Skin of body (tissue), 2 donors: Measurements from ENCODE around the gene FARP1. TPM values are rescaled to one million over a fixed set of nuclear protein-coding genes. Genes with fewer than 3 reads are reported as not detected.

Experiments
- DNase-seq: peaks from one replicate; lab custom pipeline; 2025; lab: John Stamatoyannopoulos, UW
- total RNA-seq: library from RNA; depleted of rRNA; stranded (reverse); fragments of >200 nt; gene quantifications from one replicate; pipeline ENCODE4 v1.2.3, GENCODE V29; 2014

FARP1 gene
- total RNA-seq, 1 donor from 2014 or later, result 65.3 TPM

- DNase-seq, result no peak
Measured at GRCh38 chr13:98305670-98306069, 162.8 kb downstream of the FARP1 start.

DNA sequence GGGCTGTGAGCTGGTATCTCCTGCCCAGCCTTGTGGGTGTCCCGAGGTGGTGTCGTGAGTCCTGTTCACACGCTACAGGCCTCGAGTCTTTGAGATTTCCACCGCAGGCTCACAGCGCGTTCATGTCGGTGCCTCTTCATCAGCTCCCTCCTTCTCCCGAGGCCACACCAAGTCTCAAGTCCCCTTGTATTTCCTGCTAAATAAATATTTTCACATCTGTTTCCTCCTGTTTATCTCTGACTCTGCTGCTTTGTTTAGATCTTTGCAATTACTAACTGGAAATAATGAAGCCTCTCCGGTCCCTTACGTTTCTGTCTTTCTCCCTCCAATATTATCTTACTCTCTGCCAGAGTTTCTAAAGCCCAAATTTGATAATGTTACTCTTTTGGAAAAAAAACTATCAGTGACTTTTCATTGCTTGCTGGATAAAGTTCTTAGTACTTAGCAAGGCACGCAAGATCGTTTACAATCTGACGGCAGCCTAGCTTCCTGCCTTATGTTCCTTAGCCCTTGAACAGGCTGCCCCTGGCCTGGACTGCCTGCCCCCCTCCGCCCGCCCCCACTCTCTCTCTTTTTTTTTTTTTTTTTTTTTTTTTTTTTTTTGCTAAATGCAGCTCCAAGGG, 164.7 kb downstream of the FARP1 start:
- DNase-seq, result peak; percentile 56

GRCh38 chr13:98308086-98308911, 165.4 kb downstream of the FARP1 start:
- DNase-seq, result no peak

GRCh38 chr13:98309569-98310335, 166.9 kb downstream of the FARP1 start:
- no peak for DNase-seq

DNA sequence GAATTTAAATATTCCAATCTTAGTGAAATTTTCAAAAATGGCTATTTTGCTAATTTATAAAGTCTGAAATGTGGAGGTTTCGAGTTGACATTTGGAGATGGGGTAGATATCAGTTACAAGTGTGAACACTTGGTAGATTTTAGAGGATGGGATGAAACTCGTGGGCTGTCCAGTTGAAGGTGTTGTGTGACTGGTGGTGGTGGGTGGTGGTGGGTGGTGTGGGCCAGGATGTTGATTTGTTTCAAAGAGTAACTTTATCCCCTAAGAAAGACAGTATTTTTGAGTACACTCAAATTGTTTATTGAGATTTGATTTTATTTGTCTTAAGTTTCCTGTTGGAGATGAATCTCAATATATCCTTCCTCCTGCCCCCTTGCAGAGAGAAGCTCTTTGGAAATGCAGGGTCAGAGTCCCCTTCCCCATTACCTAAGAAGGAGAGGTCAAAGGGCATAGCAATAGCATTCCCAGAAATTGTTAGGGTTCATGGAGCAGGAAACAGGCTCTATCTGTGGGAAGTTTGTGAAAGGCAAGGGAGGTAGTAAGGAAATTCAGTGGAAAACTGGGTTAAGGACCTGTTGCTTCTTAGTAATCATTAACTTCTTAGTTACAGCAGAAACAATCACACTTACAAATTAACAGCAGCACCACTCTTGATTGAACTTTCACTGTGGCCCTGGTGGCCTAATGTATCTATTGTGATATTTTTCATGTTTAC, 167.7 kb downstream of the FARP1 start:
- DNase-seq, result no peak

GRCh38 chr13:98311200-98311548, 168.3 kb downstream of the FARP1 start:
- DNase-seq, result no peak

- DNase-seq, result no peak
Measured at GRCh38 chr13:98312606-98313005, 169.7 kb downstream of the FARP1 start.

DNA sequence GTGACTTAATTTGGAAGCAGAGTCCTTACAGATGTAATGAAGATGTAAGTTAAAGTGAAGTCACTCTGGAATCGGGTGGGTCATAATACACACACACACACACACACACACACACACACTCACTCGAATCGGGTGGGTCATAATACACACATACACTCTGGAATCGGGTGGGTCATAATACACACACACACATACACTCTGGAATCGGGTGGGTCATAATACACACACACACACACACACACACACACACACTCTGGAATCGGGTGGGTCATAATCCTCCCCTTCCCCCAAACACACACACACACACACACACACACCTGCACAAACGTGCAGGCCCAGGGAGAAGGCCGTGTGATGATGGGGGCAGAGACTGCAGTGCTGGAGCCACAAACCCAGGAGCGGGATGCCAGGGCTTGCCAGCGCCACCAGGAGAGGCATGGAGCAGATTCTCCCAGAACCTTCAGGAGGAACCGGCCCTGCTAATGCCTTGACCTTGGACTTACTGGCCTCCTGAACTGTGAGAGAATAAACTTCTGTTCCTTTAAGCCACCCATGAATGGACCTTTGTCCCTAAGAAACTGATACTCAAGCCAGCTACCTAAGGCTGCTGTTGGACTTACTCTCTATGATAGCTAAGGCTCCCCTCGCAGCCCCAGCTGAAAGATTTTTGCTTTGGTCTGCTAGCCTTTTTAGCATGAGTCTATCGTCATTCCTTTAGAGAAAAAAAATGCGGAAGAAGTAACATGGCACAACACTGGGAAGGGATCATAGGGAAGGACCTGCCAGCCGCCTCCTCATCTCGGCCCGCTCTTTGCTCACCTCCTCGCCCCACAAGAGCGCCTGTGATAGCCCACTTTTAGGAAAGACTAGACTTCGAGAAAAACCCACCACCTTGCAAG, 170.4 kb downstream of the FARP1 start:
- no peak for DNase-seq

GRCh38 chr13:98313922-98314292, 171.0 kb downstream of the FARP1 start:
- no peak for DNase-seq

- peak; percentile 35 for DNase-seq
Measured at GRCh38 chr13:98315466-98315865, 172.6 kb downstream of the FARP1 start.

DNA sequence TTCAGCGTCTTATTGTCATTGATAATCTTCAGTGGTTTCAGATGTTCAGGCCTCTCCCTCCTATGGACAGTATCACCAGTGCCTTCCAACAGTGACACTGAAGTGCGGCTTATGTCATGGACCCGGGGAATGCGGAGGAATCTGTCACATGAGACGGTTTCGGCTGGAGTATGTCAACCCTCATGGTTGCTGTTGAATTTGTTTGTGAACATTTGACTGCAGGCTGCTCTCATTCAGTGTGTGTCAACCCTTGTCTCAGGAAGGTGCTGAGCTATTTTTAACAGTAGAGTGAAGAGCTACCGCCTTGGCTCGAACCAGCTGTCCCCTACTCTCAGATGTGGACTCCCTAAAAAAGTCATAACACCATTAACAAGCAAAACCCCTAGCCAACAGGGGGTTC, 173.0 kb downstream of the FARP1 start:
- DNase-seq, result no peak

GRCh38 chr13:98317573-98318171, 174.8 kb downstream of the FARP1 start:
- no peak for DNase-seq

DNA sequence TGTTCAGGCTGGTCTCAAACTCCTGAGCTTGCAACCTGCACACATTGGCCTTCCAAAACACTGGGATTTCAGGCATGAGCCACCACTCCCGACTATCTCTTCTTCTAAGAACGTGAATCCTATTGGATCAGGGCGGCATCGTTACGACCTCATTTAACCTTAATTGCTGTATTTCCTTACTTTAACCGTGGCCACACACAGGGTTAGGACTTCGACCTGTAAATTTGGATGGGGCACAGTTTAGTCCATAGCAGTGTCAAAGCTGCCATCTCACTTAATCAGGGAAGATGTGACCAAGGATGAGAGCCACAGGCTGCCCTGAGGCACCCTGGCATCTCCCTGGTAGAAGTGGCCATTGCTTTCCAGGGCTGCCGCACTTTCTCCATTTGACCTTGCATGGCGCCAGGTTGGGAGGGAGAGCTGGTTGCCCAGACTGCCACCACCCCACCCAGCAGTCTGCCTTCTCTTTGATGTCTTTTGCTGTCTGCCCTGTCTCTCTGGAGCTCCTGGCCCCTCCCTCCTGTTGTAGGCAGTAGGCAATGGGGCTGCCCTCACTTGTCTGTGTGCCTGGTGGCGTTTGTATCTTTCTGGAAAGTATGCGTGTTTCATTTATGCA, 175.5 kb downstream of the FARP1 start:
- DNase-seq, result no peak

- DNase-seq, result no peak
Measured at GRCh38 chr13:98320561-98321105, 177.7 kb downstream of the FARP1 start.

- no peak for DNase-seq
Measured at GRCh38 chr13:98321395-98321794, 178.5 kb downstream of the FARP1 start.

- DNase-seq, result no peak
Measured at GRCh38 chr13:98322091-98322718, 179.3 kb downstream of the FARP1 start.

- no peak for DNase-seq
Measured at GRCh38 chr13:98324105-98324504, 181.2 kb downstream of the FARP1 start.

DNA sequence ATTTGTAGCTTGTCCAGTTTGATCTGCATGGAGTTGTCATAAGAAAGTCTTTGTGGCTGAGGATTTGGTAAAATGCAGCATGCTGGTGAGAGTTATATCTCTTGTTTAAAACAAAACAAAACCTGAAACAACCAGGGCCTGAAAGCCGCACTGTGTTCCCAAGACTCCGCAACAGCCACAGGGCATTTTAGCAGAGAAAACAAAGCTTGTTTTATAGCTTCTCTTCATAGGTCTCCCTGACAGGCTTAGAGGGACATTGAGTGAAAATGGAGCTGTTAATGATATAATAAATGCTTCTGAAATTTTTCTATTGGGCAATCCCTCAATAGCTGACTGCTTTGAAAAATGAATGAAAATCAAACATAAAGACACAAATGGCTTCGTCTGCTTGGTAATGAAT, 182.8 kb downstream of the FARP1 start:
- no peak for DNase-seq

GRCh38 chr13:98326291-98326690, 183.4 kb downstream of the FARP1 start:
- no peak for DNase-seq
